ENCODE results near the gene PHF24.

DNA sequence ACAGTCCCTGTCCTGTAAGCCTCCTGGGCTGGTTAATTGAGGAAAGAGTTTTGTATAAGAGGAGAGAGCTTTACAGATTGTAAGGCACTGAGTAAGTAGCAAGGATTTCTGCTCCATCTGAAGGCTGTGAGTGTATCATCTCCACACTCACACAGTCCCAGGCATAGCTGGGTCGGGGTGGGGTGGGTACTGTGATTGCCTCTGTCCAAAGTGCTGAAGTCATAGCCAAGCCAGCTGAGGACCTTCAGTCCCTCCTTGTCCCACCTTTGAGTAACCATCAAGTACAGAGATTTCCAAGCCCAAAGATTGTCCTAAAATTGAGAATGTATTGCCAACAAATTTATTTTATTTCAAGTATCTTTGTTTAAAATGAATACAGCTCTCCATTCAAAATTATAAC, 26.0 kb downstream of the PHF24 start:
- TF ChIP-seq FOS (IDR thresholded peaks at IDR 0.05; ENCODE audit: low read depth, low read length), result no peak
- no peak for TF ChIP-seq CEBPB (IDR thresholded peaks at IDR 0.05; ENCODE audit: low read depth, low read length)
